Hematopoietic multipotent progenitor cell treated with erythropoietin and hydrocortisone succinate and interleukin-3 and kit ligand, for 6 days (in vitro differentiated cells): Measurements from ENCODE around the gene CLEC16A.
A peak's percentile ranks its signal among the peaks of the same experiment; 100 is the strongest.

ENCODE experiments used
- DNase-seq: peaks from one replicate; pipeline ENCODE4 v3.0.0-alpha.2; 2015

The CLEC16A gene

DNA sequence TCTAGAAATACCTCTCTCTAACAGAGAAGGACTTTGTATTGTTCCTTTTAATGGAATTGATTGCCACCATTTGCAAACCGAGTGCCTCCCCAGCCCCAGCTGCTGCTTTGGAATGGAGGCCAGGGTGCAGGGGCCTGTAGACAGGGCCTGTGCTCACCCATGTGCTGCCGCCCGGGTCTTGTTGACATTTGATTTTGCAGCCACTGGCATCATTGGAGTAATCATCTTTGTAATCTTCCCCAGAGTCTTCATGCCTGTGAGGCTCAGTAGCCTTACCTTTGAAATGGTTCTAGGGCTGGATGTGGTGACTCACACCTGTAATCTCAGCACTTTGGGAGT lies 119.8 kb downstream of the CLEC16A start:
- DNase-seq: no peak

DNA sequence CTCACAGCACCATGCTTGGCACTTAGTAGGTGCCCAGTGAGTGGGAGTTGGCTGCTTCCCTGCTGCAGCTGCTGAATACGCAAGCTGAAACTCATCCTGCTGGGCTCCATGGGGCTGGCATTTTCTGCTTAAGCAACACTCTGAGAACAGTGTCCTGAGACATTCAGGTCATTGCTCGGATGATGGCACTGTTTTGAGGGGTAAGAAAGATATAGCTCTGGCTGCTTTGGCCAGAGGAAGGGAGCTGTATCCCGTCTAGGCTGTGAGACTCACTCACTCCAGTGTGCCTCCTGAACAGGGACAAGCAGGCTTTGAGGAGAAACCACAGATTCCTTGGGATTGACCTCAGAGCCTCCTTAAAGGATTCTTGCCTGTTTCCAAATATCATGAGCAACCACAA lies 120.5 kb downstream of the CLEC16A start:
- no peak for DNase-seq

DNA sequence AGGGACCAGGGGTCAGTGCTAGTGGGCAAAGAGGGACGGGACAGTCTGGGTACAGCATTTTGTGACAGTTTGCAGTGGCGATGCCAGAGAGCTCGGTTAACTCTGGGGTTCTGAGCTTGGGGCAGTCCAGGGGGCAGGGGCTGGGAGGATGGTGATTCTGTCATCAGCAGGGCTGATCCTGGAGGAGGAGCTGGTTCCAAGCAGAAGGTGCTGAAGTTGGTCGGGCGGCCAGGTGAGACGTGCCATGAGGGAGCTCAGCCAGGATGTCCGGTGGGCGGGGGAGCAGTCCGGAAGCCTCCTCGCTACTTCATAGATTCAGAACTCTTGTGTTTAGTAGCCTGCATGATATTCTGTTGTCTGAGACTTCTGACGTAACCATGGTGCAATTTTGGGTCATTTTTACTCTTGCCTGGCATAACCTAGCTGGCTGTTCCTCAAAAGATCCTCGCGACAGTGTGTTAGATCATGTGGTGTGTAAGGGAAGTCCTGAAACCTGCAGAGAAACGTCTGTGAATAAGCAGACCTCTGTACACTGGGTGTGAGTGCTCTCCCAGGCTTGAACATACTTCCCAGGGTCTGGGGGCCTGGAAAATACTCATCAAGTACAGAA lies 122.0 kb downstream of the CLEC16A start:
- DNase-seq: peak; percentile 58

DNA sequence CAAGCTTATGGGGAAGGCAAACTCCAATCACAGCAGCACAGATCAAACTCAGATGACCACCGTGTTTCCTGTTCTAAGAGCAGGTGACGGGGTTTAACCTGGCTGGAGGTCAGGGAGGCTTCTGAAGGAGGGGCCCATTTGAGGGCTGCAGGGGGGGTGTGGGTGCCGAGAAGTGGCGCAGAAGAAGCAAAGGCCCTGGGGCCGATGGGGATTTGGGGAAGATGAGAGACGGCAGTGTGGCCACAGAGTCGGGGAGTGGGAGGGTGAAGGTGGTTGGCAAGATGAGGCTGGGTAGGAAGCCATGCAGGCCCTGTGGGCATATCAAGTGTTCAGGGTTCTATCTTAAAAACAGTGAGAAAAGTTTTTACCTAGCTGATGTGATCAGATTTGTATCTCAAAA lies 122.9 kb downstream of the CLEC16A start:
- no peak for DNase-seq

DNA sequence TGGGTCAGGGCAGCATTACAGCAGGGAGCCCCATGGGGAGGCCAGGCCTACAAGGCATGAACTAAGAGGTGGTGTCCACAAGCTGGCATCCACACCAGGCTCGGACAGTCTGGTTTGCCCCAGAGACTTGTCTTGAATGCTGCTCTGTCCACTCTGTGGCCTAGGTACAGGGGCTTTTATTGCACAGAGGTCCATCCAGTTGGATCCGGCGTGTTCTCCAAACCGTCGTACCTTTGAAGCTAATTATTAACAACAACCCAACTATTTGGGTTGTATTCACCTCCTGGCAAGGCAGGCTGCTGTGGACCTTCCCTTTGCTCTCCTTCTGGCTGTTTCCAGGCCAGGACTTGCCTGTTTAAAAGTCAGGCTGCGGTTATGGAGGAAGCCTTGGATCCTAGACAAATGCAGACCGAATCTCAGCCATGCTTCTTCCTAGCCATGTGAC lies 123.4 kb downstream of the CLEC16A start:
- DNase-seq: no peak

DNA sequence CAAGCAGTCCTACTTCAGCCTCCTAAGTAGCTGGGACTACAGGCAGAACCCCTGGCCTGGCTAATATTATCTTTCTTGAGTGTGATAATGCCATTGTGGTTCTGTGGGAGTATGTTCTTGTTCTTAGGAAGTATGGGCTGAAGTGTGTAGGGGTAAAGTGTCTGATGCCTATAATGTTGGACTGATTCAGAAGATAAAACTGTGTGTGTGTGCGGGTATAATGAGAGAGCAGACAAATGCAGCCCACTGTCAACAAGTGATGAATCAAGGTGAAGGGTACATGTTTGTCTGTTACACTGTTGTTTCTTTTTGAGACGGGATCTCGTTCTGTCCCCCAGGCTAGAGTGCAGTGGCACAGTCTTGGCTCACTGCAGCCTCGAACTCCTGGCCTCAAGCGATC lies 127.5 kb downstream of the CLEC16A start:
- peak; percentile 24 for DNase-seq

DNA sequence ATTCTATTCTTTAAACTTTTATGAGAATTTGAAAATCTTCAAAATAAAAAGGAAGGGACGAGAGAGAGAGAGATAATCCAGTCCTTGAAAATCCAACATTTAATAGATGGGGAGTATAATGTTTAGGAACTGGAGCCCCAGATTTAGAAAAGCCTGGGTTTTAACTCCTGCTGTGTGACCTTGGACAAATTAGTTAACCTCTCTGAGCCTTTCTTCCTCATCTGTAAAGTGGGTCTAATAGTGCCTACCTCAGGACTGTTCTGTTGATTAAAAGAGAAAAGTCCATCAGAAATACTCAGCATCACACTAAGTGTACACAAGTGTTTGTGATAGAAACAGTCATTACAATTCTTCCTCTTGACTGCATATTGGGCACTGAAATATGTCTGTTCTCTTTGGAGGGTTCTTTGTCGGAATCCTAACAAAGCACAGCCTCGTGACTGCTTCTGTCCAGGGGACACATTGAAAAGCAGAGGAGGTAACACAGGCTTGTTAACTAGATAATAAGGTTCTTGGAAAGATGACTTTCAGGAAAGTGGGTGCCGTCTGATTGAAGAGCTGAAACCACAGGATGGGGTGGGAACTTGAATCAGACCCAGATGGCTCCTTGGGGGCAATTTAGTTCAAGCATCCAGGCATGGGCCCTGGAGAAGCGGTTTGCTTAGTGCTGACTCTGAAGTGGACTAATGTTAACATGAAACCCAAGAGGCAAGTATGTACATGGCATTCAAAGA lies 128.2 kb downstream of the CLEC16A start:
- peak; percentile 89 for DNase-seq

DNA sequence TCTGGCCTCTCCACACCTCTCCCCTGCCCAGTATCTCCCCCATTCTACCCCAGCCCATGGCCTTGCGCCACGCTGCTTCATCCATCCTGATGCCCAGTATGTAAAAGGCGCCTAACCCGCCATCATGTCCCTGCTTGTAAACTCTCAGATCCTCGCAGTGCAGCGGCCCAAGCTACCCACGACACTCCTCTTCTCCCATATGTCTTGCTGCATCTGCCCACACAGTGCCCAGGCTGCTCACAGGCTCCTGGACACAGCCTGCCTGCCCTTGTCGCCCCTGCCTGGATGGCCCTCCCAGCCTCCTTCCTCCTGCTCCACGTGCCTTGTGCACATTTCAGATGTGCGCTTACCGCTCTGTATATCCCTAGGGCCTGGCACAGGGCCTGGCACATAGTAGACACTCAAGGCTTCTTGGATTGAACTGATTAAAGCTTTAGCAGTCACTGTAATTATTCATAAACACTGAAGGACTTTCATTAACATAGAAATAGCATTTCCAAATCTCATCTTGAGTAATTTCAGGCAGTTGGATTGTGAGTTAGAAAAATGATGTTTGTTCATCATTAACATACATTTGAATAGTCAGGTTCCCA lies 129.1 kb downstream of the CLEC16A start:
- DNase-seq: no peak

DNA sequence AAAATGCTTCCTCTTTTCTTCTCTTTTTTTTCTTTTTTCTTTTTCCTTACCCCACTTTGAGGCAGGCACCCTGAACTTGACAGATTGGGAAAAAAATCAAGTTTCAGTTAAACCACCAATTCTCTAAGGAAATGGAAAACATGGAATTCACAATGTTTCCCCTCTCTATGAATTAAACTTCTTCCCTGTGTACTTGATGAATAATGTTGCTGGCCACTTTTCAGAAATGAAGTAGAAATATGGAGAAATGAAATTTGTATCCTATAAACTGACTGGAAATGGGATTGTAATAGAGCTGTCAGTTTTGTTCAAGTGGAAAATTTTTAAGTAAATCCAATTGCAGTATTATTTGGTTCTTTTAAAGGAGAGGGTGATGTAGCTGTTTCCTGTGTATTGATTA lies 129.8 kb downstream of the CLEC16A start:
- DNase-seq: no peak

DNA sequence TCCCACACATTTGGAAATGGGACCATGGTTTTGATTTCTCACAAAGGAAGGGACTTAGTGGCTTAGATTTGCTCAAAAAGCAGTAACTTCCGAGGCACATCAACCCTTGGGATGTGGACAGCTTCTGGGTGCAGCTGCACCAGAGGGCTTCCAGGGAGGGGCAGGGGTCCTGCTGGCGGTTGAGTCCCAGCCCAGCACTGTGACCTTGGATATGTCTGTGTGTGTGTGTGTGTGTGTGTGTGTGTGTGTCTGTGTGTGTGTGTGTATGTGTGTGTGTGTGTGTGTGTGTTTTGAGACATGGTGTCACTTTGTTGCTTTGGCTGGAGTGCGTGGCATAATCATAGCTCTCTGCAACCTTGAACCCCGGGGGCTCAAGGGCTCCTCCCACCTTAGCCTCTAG lies 130.8 kb downstream of the CLEC16A start:
- no peak for DNase-seq

DNA sequence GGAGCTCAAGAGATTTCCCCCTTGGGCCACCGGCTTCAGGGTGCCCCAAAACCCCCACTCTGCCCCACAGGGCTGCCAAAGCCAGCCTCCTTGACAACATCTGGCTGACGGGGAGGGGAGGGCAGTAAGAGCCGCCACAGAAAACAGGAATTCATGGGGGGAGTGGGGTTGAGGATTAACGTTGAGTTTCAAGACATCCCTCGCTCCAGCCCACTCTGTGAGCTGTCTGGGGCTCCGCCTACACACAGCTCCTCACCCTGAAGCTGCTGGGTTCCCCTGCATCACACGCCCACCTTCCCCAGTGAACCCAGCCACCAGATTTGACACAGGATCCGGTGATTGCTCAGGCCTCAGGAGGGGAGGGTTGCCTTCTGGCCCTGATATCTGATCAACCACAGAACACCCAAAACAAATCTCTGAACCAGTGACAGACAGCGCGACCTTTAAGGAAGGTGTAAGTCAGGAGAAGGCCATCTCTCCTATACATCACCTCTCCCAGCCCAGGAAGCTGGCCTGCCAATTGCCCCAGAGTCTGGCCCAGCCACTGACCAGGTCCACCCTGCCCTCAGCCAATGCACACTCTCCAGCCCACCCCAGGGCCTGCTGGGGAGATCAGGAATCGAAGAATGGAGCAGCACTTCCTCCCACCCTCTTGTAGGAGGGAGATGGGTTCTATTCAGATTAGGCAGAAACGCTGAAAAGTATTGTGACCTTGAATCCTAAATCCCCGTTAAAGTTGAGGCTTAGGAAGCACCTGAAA lies 132.1 kb downstream of the CLEC16A start:
- peak; percentile 20 for DNase-seq

DNA sequence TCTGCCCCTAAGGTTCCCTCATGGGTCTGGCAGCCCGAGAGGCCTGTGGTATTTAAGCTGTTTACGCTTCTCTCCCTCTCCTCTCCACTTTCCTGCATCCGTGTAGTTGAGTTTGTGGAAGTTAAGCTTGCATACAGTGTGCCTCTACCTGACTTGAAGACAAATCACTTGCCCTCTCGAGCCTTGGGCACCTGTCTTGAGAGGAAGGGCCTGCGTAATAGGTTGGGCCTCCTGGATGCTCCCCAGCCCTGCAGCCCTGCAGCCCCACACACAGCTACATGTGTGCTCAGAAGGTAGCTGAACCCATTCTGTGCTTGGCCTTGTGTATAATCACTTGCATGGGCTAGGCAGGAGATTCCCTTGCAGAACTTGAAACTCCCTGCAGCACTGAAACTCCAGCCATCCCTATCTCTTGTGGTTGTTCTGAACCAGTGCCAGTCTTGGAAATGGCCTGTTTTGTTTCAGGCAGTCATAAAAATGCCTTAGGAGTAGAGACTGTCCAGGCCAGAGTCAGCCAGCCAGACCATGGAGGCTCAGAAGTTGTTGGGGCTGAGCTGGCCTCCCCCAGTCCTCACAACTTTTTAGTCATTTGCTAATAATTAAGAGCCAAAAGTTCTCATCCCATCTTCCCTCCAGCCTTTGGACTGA lies 134.6 kb downstream of the CLEC16A start:
- no peak for DNase-seq

DNA sequence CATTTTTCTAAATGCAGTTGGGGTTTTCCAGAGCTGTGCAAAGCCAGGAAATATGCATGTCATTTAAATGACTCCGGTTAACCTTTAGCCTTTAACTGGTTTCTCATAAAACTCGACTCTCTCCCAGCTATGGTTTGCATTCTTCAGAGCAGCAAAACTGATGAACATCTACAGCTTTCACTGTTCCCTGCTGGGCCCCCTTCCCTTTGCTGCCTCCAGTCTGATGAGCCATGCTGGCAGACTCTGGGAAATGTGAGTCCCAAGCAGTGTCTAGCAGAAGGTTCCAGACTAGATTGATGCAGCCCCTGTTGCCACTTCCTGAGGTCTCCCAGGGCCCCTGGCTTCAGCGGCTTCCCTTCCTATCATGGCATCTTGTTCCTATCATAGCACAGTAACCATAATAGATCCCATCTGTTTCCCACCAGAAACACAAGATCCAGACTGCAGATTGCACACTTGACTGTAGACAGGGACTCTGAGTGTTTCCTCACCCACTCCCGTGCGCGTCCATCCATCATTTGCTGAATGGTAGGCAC lies 135.4 kb downstream of the CLEC16A start:
- peak; percentile 10 for DNase-seq

DNA sequence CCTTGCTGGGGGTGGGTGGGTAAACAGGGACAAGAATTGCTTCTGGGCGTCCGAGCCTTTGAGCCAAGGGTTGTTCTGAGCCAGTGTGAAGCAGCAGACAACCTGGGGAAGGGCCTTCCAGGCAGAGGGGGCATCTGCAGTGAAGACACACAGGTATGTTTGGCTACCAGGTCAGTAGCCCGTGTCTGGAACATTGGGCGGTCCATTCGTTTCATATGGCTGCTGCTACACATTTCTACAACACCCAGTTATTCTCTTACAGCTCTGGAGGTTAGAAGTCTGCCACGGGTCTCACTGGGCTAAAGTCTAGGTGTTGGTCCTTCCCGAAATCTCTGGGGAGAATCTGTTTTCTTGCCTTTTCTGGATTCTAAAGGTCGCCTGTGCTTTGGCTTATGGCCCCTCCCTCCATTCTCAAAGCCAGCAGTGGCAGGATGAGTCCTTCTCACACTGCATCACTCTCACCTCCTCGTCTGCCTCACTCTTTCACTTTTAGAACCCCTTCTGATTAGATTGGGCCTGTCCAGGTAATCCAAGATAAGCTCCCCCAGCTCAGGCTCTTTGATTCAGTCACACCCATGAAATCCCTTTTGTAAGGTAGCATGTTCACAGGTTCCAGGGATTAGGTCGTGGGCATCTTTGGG lies 136.1 kb downstream of the CLEC16A start:
- no peak for DNase-seq

DNA sequence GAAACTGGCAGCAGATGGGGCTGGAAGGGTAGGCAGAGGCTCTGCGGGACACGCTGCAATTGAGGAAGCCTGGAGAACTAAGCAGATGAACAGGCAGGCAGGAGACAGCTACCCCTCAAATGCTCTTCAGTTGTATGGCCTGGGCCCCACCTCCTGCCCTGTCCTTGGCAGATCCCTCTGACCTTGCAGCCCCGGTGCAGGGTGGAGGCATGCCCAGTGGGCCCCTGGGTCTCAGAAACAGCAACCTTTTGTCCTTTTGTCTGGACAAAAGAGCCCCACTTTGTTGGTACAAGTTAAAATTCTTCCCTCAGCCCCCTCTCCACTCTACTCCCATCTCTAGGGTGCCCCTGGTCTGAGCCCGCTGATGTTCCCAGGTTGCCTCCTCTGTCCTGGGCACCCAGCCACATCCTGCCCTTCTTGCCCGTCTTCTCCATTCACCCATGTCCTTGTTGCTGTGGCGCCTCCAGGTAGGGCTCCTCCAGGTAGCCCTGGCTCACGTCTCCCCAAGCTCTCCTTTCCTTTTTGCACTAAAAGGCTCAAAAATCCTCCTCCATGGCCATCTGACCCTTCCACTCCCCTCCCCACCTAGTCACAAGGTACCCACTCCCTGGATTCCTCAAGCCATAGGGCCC lies 136.8 kb downstream of the CLEC16A start:
- no peak for DNase-seq

DNA sequence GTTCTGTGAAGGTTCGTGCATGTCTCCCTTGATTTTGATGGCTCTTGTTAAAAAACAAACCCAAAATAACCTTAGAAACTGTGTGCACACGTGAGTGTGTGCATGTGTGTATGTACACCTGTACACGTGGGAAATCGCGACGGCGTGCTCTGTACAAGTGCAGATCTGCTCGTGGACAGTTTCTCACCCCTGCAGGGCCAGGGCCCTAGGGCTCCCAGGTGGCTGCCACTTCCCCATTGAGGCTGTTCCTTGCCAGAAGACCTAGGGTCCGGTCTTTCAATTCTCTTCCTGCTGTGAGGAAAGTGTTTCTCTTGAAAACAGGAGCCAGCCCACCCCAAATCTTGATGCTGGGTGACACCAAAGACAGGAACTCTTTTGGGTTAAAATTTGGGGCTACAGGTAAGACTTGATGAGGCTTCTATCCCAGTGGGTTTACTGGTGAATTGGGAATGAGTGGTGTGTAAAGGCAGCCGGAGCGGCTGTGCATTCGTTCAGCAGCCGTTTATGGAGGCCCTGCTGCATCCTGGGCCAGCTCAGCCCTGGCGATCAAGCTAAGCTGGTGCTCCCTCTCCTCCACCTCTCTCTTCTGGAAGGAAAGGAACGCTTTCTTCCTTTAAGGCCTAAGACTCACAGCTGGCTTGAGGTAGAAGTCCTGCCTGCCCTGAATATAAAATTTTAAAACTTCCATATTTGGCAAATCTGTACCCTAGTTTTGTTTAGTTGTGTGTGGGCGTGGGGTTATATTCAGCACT lies 137.9 kb downstream of the CLEC16A start:
- no peak for DNase-seq

DNA sequence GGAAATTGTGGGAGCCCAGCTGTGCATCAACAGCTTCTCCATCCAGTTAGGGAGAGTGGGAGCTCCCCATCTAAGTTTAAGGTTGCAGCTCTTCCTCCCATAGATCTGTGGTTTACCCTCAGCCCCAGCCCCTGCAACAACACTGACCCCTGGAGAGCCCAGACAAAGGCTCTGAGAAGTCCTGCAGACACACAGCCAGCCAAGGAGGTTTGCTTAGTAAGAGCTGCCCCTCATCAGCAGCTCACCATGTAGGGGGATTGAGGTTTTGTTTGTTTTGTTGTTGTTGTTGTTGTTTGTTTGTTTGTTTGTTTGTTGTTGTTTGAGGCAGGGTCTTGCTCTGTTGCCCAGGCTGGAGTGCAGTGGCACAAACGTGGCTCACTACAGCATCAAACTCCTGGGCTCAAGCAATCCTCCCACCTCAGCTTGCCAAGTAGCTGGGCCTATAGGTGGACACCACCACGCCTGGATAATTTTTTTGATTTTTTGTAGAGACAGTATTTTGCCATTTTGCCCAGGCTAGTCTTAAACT lies 138.6 kb downstream of the CLEC16A start:
- no peak for DNase-seq

DNA sequence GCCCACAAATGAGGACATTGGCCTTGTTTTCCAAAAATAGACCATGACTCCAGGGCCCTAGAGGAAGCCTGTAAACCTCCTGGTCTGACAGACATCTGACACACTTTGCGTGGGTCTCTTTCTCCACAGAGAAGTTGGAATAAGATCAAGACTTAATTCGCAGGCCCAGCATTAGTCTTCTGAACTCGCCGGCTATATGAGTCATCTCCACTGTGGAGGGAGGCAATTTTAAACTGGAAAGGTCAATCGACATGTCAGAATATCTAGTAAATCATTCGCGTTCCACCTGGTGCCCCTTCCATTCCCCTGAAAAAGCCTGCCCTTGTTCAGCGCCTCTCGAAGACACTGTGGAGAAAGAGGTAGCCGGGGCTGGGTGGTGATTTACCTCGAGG lies 140.1 kb downstream of the CLEC16A start:
- no peak for DNase-seq

DNA sequence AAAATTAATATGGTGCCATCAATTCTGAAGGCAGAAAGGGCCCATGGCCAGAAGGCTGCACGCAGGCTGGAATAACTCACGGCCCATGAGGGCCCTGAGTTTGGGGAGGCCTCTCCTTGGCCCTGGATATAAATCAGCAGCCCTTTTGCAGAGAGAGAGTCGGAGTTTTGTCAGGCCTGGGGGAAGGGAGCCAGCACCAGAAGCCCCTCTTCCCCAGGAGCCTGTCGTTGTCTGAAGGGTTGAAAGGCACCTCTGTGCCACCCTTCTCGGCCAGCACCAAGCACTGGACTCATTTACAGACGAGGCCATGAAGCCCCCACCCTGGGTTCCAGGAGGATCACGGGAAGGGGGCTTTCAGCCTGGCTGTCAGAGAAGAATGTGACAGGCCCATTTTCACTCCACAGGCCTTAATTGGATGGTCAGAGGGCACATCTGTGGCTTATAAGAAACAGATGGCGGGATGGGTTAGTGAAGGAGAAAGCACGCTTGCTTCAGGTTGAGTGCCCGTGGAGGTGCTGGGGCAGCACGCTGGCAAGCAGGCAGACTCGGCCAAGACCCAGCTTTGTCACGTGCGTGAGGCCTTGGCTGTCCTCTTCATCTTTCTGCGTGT lies 140.6 kb downstream of the CLEC16A start:
- DNase-seq: no peak

DNA sequence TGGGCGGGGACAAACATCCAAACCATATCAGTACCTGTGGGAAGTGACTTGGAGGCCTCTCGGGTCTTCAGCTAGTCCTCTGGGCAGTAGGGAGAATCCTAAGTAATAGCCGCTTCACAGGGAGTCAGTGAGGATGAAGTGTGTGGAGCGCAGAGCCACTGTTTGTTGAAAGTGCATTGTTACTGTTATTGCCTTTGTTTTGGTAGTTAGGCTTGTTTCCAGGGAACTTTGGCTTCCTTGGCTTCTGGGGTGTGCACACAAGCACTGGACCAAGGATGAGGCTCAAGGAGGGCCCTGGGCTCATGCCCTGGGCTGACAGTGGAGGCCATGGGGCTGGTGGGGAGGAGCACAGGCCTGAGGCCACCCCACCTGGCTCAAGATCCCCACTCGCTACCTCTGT lies 141.6 kb downstream of the CLEC16A start:
- DNase-seq: no peak

DNA sequence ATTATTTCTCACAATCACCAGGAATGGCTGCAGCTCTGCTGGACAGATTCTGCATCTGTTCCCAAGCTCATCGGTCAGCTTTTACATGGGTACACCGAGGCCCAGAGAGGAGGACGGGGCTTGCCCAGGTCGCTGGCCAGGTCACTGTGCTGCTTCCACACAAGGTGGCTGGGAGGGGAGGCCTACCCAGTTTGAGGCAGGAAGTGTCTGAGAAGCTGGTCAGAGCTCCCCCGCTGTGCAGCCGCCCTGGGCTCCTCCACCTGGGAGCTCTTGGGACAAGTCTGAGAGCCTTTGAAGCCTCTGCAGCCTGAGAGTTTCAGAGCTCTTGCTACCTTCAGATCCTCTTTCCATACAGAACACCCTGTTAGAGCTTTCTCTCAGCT lies 143.3 kb downstream of the CLEC16A start:
- DNase-seq: no peak
